Parathyroid adenoma (tissue), 2 donors: ENCODE measurements around the gene CHAD.
A peak's percentile ranks its signal among the peaks of the same experiment; 100 is the strongest.

ENCODE experiments used
- H2AFZ ChIP-seq: fragments of 300-600 bp; sonication (generic); one replicate; pipeline ENCODE4 v1.7.0; 2017; ENCODE audit warnings: antibody characterized with exemption, mild to moderate bottlenecking
- H3K27ac ChIP-seq: fragments of 300-600 bp; sonication (generic); one replicate; pipeline ENCODE4 v1.7.0; 2017
- H3K27me3 ChIP-seq: fragments of 300-600 bp; sonication (generic); one replicate; pipeline ENCODE4 v1.7.0; 2017; ENCODE audit warnings: low read length; ENCODE audit not compliant: control insufficient read depth, insufficient read depth
- H3K36me3 ChIP-seq: fragments of 300-600 bp; sonication (generic); one replicate; pipeline ENCODE4 v1.7.0; 2017; ENCODE audit warnings: low read length; ENCODE audit not compliant: control insufficient read depth, insufficient read depth
- H3K4me1 ChIP-seq: fragments of 300-600 bp; sonication (generic); one replicate; pipeline ENCODE4 v1.7.0; 2017; ENCODE audit warnings: control low read depth
- H3K4me2 ChIP-seq: fragments of 300-600 bp; sonication (generic); one replicate; pipeline ENCODE4 v1.7.0; 2017; ENCODE audit warnings: low read length
- H3K4me3 ChIP-seq: fragments of 300-600 bp; sonication (generic); one replicate; pipeline ENCODE4 v1.7.0; 2017; ENCODE audit warnings: low read depth, low read length
- H3K79me2 ChIP-seq: fragments of 300-600 bp; sonication (generic); one replicate; pipeline ENCODE4 v1.7.0; 2017; ENCODE audit warnings: control low read depth
- H3K9ac ChIP-seq: fragments of 300-600 bp; sonication (generic); one replicate; pipeline ENCODE4 v1.7.0; 2017; ENCODE audit warnings: mild to moderate bottlenecking
- H3K9me3 ChIP-seq: fragments of 300-600 bp; sonication (generic); one replicate; pipeline ENCODE4 v1.7.0; 2017; ENCODE audit warnings: low read length; ENCODE audit not compliant: control insufficient read depth
- TF ChIP-seq, protein P1 (sequence below): fragments of 300-600 bp; sonication (generic); IDR thresholded peaks from one replicate; pipeline ENCODE4 v1.7.0; 2017; ENCODE audit warnings: antibody characterized with exemption, mild to moderate bottlenecking
- donor health status: primary hyperparathyroidism.

CHAD gene

DNA sequence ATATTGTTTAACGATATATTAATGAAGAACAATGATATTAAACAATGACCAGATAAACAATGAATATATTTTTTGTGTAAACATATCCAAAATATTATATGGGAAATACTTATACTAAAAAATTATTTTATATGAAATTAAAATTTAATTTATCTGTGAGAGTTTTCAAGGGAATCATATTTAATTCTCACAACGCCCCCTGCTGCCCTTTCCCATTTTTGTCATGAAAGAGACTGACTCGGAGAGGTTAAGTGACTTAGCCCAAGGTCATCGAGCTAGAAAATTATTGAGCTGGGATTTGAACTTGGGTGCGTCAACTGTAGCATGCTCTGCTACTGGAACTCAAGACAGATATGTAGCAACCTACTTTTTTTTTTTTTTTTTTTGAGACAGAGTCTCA is 32.4 kb upstream of the CHAD start:
- H2AFZ ChIP-seq: no peak overlapping the region
- H3K4me3 ChIP-seq: no peak overlapping the region
- no peaks in the 10 kb centered on the region for H3K79me2 ChIP-seq
- H3K4me2 ChIP-seq: no peak overlapping the region
- no peaks in the 10 kb centered on the region for H3K36me3 ChIP-seq
- H3K9ac ChIP-seq: no peak overlapping the region
- no peaks in the 10 kb centered on the region for H3K27me3 ChIP-seq
- H3K4me1 ChIP-seq: peaks cover 7% of the 10 kb centered on the region
- TF ChIP-seq, protein P1, sequence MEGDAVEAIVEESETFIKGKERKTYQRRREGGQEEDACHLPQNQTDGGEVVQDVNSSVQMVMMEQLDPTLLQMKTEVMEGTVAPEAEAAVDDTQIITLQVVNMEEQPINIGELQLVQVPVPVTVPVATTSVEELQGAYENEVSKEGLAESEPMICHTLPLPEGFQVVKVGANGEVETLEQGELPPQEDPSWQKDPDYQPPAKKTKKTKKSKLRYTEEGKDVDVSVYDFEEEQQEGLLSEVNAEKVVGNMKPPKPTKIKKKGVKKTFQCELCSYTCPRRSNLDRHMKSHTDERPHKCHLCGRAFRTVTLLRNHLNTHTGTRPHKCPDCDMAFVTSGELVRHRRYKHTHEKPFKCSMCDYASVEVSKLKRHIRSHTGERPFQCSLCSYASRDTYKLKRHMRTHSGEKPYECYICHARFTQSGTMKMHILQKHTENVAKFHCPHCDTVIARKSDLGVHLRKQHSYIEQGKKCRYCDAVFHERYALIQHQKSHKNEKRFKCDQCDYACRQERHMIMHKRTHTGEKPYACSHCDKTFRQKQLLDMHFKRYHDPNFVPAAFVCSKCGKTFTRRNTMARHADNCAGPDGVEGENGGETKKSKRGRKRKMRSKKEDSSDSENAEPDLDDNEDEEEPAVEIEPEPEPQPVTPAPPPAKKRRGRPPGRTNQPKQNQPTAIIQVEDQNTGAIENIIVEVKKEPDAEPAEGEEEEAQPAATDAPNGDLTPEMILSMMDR: peak; percentile 39
- H3K9me3 ChIP-seq: no peaks in the 10 kb centered on the region
- no peak overlapping the region for H3K27ac ChIP-seq

DNA sequence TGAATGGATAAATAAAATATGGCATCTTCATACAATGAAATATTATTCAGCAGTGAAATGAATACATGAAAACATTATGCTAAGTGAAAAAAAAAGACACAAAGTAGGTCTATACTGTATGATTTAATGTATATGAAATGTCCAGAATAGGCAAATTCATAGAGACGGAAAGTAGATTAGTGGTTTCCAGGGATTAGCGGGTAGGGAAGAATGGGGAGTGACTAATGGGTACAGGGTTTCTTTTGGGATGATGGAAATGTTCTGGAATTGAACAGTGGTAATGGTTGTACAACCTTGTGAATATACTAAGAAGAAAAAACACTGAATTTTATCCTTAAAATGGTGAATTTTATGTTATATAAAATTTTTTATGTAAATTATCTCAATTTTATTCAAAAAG is 31.0 kb upstream of the CHAD start:
- Histone ChIP-seq H3K79me2 (no peaks in the 10 kb centered on the region), H3K4me1 (peaks cover 7% of the 10 kb centered on the region), H3K4me3 (no peak overlapping the region), H3K36me3 (no peaks in the 10 kb centered on the region), H3K9ac (no peak overlapping the region), H3K4me2 (no peak overlapping the region), H2AFZ (no peak overlapping the region), H3K27me3 (no peaks in the 10 kb centered on the region), H3K9me3 (no peaks in the 10 kb centered on the region), H3K27ac (no peak overlapping the region)
- TF ChIP-seq, protein P1: no peak

DNA sequence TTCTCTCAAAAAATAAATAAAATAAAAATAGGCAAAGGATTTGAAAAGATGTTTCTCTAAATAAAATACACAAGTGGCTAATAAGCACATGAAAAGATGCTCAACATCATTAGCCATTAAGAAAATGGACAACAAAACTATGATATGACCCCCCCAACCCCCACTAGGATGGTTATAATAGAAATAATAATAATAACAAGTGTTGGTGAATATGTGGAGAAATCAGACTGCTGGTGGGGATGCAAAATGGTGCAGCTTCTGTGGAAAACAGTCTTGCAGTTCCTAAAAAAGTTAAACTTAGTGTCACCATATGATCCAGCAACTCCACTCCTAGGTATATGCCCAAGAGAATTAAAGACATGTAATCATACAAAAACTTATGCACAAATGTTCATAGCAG is 30.6 kb upstream of the CHAD start:
- no peaks in the 10 kb centered on the region for H3K36me3 ChIP-seq
- no peaks in the 10 kb centered on the region for H3K79me2 ChIP-seq
- H3K9ac ChIP-seq: no peak overlapping the region
- H3K4me1 ChIP-seq: peaks cover 7% of the 10 kb centered on the region
- H2AFZ ChIP-seq: no peak overlapping the region
- no peaks in the 10 kb centered on the region for H3K9me3 ChIP-seq
- no peaks in the 10 kb centered on the region for H3K27me3 ChIP-seq
- TF ChIP-seq, protein P1: no peak
- no peak overlapping the region for H3K27ac ChIP-seq
- no peak overlapping the region for H3K4me3 ChIP-seq
- H3K4me2 ChIP-seq: no peak overlapping the region

DNA sequence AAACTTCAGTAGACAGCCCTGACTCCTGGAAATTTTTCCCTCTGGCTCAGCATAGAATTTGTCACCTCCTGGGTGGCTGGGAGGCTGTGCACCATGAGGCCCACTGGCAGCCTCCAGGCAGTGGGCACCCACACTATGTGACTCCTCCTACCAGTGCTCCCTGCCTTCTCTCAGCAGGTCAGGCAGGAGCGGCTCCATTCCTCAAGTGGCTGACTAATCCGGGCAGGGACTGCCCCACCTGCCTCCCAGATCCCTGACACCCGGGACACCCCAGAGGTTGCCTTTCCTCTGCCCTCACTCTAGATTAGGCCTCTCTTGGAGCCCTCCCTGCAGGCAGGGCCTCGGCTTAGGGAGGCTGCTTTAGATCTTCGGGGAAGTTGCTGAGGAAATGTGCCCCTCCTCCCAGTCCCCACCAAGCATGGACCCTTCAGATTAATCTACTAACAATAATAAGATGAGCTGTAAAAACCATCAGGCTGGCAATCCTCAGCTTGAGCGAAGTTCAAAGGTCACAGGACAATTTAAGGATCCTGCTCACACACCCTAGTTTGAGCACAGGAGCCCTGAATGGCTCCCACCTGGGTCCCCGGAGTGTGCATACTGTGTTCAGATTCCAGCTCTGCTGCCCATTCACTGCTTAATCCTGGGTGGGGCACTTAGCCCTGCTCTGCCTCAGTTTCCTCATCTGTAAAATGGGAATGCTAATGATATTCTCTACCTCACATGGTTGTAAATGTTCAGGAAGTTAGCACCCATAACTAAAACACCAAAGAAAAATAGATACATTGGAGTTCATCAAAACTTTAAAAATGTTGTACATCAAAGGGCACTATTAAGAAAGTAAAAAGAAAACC is 29.6 kb upstream of the CHAD start:
- no peaks in the 10 kb centered on the region for H3K79me2 ChIP-seq
- TF ChIP-seq, protein P1: no peak
- H3K4me3 ChIP-seq: no peak overlapping the region
- no peak overlapping the region for H3K27ac ChIP-seq
- H2AFZ ChIP-seq: no peak overlapping the region
- no peak overlapping the region for H3K4me2 ChIP-seq
- H3K4me1 ChIP-seq: peaks cover under 1% of the 10 kb centered on the region
- no peaks in the 10 kb centered on the region for H3K27me3 ChIP-seq
- no peaks in the 10 kb centered on the region for H3K36me3 ChIP-seq
- no peaks in the 10 kb centered on the region for H3K9me3 ChIP-seq
- H3K9ac ChIP-seq: no peak overlapping the region

DNA sequence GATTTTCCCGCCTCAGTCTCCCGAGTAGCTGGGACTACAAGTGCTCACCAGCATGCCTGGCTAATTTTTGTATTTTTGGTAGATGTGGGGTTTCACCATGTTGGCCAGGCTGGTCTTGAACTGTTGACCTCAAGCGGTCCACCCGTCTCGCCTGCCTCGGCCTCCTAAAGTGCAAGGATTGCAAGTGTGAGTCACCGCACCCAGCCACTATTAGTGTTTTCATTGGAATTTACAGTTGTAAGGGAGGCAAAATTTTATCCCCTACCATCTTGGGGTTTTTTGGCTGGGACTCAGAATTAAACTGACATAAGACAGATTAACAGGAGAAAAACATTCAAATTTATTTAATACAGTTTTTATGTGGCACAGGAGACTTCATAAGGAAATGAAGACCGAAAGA is 27.2 kb upstream of the CHAD start:
- TF ChIP-seq, protein P1: no peak
- Histone ChIP-seq H3K4me3 (no peak overlapping the region), H3K4me1 (no peaks in the 10 kb centered on the region), H3K4me2 (no peak overlapping the region), H3K79me2 (no peaks in the 10 kb centered on the region), H2AFZ (no peak overlapping the region), H3K27ac (no peak overlapping the region), H3K36me3 (no peaks in the 10 kb centered on the region), H3K9me3 (no peaks in the 10 kb centered on the region), H3K9ac (no peak overlapping the region), H3K27me3 (no peaks in the 10 kb centered on the region)
